ENCODE data around the gene LMAN1. TPM values are rescaled to one million over a fixed set of nuclear protein-coding genes. Genes with fewer than 3 reads are reported as not detected.

LMAN1 gene
- total RNA-seq, 2 donors from 2014 or later: 57.8 to 58.8 TPM

DNA sequence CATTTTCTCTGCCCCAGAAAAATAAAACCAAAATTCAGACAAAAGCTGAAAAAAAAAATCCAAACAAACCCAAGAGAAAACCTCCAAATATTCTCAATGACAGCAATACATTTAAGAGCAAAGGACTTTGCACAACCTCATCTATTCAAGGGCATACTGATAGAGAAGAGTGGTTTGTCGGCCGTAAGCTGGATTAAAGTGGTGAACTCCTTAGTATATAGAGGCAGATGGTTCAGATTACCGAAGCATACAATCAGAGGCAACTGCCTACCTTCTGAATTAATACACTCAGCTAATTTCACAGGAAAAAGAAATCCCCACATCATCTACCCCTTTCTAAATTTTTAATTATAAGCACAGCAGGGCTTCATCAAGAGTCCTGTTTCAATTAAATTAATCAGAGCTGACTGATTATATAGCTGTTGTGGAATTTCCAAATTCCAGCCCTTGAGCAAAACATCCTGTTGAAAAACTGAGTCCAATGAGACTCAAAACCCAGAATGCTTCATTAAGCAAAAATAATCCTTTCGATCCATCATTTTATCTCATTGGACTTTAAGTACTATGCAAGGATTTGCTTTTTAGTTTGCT lies 40.5 kb downstream of the LMAN1 start, which contains the start of gene CPLX4:
TSS of gene CPLX4 (minus strand) at position 190 of the 591 bp plus-strand sequence. CDS start at position 3, 187 bp downstream.
- intact Hi-C loops (cut with DNase I): no loop called here

DNA sequence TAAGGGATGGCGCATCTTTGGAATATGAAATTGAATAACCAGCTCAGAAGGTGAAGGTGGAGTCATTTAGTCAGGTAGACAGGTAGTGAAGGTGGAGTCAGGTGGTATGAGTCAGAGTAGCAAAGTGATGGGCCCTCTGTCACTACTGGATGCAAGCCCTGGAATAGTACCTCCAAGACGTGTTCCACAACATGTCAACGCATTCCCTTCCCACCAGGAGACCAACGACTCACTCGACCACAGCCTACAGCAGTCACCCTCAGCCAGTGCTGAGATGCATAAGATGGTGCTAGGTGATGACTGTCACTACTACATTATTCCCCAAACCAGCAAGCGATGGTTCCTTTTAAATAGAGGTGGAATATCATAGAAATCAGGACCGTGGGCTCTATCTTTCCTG lies 47.4 kb downstream of the LMAN1 start:
- intact Hi-C loops (cut with DNase I): no loop called here
- no peak for DNase-seq (ENCODE audit: low spot score)

More for the DNA sequence above, 40.5 kb downstream of the LMAN1 start, which contains the start of gene CPLX4:
- no peak for DNase-seq (ENCODE audit: low spot score)

DNA sequence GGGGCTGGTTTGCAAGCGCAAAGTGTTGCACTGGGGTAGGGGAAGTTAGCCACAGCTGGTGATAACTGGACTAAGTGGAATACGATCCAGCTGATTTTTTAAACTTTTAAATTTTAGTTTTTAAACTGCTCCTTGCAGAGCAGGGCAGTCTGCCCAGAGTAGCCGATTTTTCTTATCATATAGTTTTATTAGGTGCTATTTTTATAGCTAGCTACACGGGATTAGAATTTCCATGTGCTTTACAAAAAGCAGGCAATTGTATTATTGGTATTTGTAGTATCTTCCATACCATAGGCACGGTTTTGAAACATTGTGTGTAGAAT lies 50.2 kb downstream of the LMAN1 start:
- DNase-seq (ENCODE audit: low spot score): no peak
- intact Hi-C loops (cut with DNase I): loop anchor here (2.0 to 10.0 kb wide), 2 partner anchors 94 to 96 kb away; no protein-coding TSS in a partner anchor

DNA sequence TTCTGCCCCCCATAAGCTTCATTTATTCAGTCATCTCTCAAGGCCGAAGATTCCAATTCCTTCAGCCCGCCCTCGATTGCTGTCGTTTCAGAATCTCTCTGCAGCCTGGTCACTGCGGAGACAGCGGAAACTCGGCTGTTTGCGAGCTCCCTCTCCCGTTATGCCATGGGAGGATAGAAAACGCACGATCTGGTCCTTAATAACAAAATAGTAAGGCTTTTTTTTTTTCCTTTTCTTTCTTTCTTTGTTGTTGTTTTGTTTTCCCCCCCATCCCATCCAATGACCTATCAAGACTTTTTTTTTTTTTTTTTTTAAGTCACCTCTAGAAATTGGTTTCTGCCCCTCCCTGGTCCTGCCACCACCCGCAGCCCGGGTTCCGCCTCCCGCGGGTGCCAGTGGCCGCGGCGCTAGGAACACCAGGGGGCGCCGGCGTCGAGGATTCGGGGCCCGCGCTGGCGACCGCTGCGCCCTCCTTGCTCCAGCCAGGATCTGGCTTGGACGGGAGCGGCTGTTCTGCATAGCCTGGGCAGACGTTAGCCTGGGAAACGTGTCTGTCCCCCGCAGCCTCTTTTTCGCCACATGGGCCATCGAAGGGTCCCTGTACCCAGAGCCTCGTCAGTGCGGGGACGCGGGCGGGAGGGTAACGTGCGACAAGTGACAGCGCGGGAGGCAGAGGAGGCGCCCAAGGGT lies 50.7 kb downstream of the LMAN1 start:
- intact Hi-C loops (cut with DNase I): loop anchor here (2.0 to 10.0 kb wide), 2 partner anchors 94 to 96 kb away; no protein-coding TSS in a partner anchor
- DNase-seq (ENCODE audit: low spot score): peak; percentile 92

DNA sequence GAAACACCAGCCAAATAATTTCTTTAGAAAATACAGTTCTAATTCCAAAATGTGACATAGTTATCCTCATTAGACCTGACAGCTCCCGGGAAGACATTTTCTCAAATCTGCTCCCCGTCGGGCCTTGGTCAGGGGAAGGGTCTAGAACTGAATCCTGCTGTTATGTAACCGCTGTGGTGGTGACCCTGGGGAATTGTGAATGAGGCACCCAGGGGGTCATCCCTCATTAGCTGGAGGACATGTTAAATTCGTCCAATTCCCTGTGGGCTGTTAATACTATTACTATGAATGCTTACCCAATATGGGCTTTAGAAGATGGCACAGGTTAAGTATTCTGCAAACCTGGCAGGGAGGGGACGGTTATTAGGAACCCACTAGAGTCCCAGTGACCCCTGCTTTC lies 52.4 kb downstream of the LMAN1 start:
- no peak for DNase-seq (ENCODE audit: low spot score)
- intact Hi-C loops (cut with DNase I): loop anchor here in 1 of 2 donors (10.0 kb wide), 1 partner anchor 98 kb away; no protein-coding TSS in a partner anchor

DNA sequence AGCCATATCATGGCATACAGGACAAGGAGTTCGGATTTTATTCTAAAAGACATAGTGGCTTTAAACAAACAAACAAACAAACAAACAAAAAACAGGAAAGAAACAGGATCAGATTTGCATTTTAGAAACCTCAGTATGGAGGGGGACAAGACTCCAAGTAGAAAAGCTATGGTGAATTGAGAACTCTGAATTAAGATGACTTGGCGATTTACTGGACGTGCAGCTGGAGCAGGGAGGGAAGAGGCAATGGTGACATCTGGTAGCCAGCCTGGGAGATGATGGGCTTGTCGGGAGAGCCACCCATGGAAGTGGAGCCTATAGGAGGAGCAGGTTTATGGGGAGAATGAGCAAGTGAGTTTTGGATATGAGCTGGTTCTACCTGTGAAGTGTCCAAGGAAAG lies 53.8 kb downstream of the LMAN1 start:
- intact Hi-C loops (cut with DNase I): loop anchor here in 1 of 2 donors (10.0 kb wide), 1 partner anchor 100 kb away; no protein-coding TSS in a partner anchor
- DNase-seq (ENCODE audit: low spot score): no peak

DNA sequence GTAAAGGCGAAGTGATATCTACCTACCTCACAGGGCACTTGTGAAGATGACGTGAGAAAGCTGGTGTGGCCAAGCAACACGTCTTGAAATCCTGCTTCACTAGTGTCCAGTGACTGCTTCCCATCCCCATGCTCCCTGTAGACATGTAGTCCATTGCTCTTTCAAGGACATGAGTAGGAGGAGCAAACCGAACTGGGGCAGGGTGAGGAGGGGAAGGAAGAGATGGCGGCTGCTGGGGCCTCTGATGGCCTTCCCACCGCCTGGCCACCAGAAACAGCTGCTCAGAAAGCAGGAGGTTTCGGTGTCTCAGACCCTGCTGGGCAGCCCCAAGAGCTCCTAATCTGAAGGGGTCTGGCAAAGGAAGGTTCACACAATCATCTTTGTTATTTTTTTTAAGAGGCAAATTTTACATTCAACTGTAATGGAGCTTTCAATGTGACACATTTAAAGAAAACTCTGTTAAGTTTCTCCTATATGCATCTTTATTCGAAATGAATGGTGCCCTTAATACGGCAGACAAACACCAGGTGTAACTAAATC lies 55.3 kb downstream of the LMAN1 start:
- no peak for DNase-seq (ENCODE audit: low spot score)
- intact Hi-C loops (cut with DNase I): loop anchor here in 1 of 2 donors (10.0 kb wide), 1 partner anchor 101 kb away; no protein-coding TSS in a partner anchor

DNA sequence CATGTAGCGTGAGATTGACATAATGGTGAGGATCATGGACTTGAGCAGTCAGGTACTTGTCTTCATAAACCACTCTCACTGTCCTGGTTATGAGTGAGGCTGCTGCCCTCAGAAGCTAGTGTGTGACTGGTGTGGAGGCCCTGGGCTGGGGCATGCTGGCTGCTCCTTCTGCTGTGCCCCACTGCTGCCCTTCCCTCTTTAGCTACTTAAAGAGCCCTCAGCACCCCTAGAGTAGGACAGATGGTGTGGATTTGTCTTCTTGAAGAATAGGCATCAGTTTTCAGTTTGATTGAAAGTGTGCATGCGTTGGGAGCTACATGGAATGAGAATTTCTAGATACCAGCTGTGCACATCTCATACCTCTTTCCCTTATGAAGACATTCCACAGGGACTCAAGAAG lies 56.1 kb downstream of the LMAN1 start:
- DNase-seq (ENCODE audit: low spot score): no peak
- intact Hi-C loops (cut with DNase I): loop anchor here in 1 of 2 donors (10.0 kb wide), 1 partner anchor 102 kb away; no protein-coding TSS in a partner anchor

DNA sequence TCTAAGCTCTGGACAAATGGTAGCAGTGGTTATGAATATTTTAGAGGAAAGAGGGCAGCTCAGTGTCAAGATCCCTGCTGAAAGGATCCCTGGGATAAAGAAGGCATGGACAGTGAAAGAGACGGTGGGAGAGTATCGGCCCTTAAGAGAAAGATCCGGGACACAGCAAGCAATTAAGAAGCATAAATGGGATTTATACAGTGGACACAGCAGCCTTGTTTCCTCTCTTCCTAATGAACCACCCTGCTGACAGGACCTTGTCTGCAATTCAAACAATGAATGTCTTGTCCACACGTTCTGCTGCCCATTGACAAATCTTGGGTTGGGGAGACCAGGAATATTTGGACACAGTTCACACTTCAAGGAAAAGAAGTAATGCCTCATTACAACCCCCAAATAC lies 57.1 kb downstream of the LMAN1 start:
- intact Hi-C loops (cut with DNase I): loop anchor here in 1 of 2 donors (10.0 kb wide), 1 partner anchor 103 kb away; no protein-coding TSS in a partner anchor
- no peak for DNase-seq (ENCODE audit: low spot score)

DNA sequence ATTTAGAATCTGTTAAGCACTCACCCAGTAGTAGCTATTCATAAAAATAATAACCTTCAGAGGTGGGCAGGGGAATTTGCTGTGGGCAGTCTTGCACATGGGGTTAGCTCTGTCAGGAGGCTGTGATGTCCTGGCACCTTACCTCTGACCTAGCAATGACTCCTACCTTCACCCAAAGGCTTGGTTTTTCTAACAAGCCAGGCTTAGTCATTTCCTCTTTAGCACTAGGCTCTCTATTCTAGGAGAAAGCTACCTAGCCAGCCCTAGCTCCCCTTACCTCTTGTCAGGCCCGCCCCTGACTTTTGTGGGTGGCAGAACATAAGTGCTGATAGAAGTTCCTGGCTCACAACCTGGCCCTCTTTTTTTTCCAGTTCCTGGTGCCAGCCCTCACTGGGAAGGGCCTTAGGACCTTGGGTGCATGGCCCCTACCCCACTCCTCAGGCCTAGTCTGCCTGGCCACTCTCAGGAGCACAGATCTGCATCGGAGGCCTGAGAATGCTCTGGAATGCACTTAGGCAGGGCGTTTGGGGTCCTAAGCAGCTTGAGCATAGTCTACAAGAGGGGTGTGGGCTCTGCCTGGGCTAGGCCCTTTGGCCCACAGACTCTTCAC lies 58.3 kb downstream of the LMAN1 start:
- intact Hi-C loops (cut with DNase I): loop anchor here in 1 of 2 donors (10.0 kb wide), 1 partner anchor 104 kb away; no protein-coding TSS in a partner anchor
- no peak for DNase-seq (ENCODE audit: low spot score)

DNA sequence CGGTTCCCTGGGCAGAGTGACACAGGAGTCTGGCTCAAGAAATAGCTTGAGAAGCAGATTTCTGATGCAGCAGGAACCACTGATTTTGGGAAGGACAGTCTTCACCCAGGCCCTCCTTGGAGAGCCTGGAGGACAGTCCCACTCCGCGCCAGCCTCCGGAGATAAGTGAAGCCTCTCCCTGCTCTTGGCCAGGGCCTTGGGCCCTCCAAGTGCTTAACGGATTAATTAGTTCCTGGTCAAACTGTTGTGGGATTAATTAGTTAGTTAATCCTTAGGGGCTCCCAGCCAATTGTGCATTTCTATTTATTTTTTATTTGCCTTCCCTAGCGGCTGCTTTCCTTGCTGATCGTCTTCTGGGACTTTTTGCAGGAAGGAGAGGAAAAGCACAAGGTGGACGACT lies 60.2 kb downstream of the LMAN1 start:
- intact Hi-C loops (cut with DNase I): no loop called here
- DNase-seq (ENCODE audit: low spot score): no peak

DNA sequence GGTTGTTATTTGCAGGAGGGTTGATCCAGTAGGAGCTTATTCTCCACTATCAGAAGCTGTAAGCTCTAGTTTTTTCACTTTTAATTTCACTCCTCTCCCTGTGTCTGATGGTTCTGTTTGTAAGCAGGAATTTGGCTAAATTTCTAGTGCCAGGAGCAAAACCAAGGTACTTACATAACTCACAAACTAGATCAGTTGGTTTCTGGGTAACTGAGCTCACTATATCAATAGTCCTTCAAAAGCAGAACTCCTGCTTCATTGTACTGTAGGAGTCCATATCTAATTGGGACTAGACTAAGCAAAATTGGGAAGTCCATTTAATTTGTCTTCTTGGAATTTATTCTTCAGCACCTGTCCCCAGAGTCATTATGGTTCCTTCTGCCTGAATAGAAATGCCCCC lies 65.7 kb downstream of the LMAN1 start:
- no peak for DNase-seq (ENCODE audit: low spot score)
- intact Hi-C loops (cut with DNase I): no loop called here

DNA sequence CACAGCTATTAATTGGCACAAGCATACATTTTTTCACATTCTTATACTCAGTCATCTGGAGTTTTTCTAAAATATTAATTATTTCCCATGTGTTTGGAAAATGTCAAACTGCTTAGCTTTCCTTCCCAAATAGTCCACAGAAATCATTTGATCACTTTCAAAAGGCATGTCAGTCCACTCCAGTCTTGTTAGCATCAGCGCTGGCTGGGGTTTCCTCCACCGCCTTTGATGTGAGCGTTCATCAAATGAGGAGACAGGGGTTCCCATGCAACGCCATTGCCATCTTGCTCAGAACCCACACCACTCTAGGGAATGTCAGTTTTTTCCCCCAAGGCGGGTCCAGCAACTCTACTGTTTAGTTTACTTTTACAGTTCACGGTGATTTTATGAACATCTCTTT lies 72.7 kb downstream of the LMAN1 start:
- intact Hi-C loops (cut with DNase I): no loop called here

DNA sequence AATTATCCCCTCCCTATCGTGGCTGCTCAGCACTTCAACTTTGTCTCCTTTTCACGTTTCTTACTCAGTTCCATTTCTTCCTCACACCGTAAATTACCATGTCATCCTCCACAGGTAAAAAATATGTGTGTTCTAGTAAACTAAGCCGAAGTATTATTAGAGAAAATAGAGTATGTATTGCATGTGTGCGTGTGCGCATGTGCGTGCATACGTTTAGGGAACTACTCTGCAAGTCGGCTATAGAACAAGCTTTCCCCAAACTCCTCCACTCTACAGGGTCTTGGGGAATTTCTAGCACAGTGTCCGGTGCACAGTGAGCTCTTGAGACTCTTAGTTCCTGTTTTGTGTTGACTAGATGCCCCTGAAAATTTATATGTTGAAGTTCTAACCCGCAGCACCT lies 76.7 kb downstream of the LMAN1 start:
- DNase-seq (ENCODE audit: low spot score): no peak
- intact Hi-C loops (cut with DNase I): loop anchor here in 1 of 2 donors (5.0 kb wide), 1 partner anchor 390 kb away; no protein-coding TSS in a partner anchor

More for the DNA sequence above, 72.7 kb downstream of the LMAN1 start:
- DNase-seq (ENCODE audit: low spot score): no peak

DNA sequence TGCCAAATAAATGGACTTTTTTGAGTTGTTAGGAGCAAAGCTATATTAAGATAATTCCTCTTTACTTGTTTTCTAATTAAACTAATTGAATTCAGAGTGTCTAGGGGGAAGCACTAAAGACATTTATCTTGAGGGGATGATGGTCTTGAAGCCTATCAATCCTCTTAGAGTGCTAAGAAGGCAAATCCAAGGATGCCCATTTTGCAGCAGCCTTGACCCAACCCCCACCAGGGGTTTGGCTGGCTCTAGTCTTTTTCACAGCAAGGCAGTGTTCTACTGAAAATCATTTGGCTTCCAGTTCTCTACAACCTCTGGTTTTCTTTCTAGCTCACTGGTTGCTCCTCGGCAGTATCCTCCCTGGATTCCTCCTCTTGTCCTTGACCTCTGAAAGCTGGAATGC lies 79.3 kb downstream of the LMAN1 start:
- DNase-seq (ENCODE audit: low spot score): no peak
- intact Hi-C loops (cut with DNase I): loop anchor here in 1 of 2 donors (5.0 kb wide), 1 partner anchor 387 kb away; no protein-coding TSS in a partner anchor

DNA sequence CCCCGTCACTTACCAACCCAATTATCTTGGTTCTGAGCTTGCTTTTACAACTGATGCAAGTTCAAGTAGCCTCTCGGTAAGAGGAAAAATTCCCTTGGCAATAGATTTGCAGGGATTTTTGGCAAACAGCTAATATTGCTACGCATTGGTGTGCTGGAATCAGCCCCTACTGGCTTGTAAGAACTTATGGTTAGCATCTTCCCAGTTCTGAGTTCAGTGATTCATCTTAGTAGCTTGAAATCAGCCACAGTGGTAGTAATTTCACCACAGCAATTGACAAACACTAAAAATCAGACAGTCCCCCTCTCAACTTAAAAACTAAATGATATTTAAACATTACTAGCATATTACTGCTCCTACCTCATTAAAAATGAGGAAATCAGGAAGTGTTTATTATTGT lies 79.9 kb downstream of the LMAN1 start:
- no peak for DNase-seq (ENCODE audit: low spot score)
- intact Hi-C loops (cut with DNase I): no loop called here

DNA sequence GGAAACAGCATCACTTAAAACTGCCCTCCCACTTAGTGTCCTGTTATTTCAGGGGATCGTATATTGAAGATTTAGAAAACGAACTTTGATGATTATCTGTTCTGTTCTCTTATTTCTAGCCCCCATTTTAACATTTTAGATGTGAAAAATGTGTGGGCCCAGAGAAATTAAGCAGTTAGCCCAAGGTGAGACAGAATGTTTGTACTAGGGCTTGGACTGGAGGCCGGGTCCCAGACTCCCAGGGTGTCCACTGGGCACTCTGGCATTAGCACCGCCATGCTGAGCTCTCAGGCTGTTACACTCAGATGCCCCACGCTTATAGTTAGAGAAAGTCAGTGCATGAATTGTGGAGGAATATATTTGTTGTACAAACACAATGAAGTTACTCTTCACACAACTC lies 80.3 kb downstream of the LMAN1 start:
- no peak for DNase-seq (ENCODE audit: low spot score)
- intact Hi-C loops (cut with DNase I): no loop called here
